RWPE2 (cell line): ENCODE data around the gene TOR3A.

Source experiments
- ATAC-seq: fragments of 200-7000 bp; cut with Tn5 transposase; 3 replicates; pipeline ENCODE4 v1.9.1; 2021; ENCODE audit warnings: low read depth
- DNase-seq: peaks from one replicate; pipeline ENCODE4 v3.0.0-alpha.2; 2020; ENCODE audit warnings: low spot score
- H3K27ac ChIP-seq: fragments of 450-650 bp; 2 replicates; pipeline ENCODE4 v1.5.1; 2017; ENCODE audit warnings: mild to moderate bottlenecking; ENCODE audit not compliant: poor library complexity, severe bottlenecking
- H3K27me3 ChIP-seq: fragments of 250-450 bp; sonication (Bioruptor Pico); 2 replicates; pipeline ENCODE4 v1.5.1; 2021; ENCODE audit warnings: mild to moderate bottlenecking, moderate library complexity; ENCODE audit not compliant: insufficient read depth, poor library complexity, severe bottlenecking
- H3K36me3 ChIP-seq: fragments of 250-450 bp; sonication (Bioruptor Pico); 2 replicates; pipeline ENCODE4 v1.5.1; 2020; ENCODE audit warnings: low read depth, mild to moderate bottlenecking, moderate library complexity
- H3K4me1 ChIP-seq: fragments of 250-450 bp; sonication (Bioruptor Pico); 2 replicates; pipeline ENCODE4 v1.5.1; 2021; ENCODE audit warnings: mild to moderate bottlenecking, moderate library complexity; ENCODE audit not compliant: insufficient read depth, poor library complexity, severe bottlenecking
- H3K4me3 ChIP-seq: fragments of 250-450 bp; sonication (Bioruptor Pico); 2 replicates; pipeline ENCODE4 v1.5.1; 2021; ENCODE audit warnings: mild to moderate bottlenecking, moderate library complexity; ENCODE audit not compliant: severe bottlenecking
- H3K9me3 ChIP-seq: fragments of 250-450 bp; sonication (Bioruptor Pico); 2 replicates; pipeline ENCODE4 v1.5.1; 2021; ENCODE audit warnings: mild to moderate bottlenecking, moderate library complexity; ENCODE audit not compliant: severe bottlenecking
- TF ChIP-seq, protein P1 (sequence below): fragments of 450-650 bp; IDR thresholded peaks from one replicate; pipeline ENCODE4 v1.5.1; 2017; ENCODE audit warnings: mild to moderate bottlenecking, moderate library complexity; ENCODE audit not compliant: poor library complexity, severe bottlenecking

Gene TOR3A

DNA sequence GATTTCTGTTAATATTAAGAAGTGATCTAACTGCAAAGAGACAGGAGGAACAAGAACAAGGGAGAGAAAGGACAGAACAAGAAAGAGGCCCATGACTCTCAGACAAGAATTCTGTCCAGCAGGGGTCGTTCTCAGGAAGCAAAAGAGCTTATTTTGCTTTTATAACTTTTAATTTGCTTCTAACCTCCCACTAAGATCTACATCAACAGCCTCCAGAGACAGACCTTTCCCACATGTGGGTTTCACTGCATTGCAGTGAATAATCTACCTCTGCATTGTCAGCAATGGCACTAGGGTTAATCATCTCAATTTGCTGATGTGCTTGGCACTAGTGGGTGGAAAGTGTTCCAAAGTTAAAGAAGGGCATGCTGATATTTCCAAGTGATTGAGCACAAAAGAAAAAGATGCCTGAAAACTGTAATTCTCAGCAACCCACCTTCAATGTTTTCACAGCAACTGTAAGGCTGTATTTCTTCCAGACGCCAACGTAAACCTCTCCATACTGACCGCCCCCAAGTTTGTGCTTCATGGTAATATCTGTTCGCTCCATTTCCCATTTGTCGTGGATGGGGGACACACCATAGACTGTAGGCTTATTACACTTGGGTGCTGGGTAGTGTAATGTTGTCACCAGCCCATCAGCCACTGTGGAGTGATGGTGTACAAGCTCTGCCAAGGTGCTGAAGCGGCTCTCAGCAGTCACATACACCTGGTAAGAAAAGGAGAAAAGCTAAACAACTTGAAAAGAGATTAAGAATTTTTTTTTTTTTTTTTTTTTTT, 39.5 kb downstream of the TOR3A start:
- Histone ChIP-seq H3K9me3 (no peaks in the 10 kb centered on the region), H3K4me3 (no peak overlapping the region), H3K27me3 (no peaks in the 10 kb centered on the region), H3K36me3 (peaks cover 95% of the 10 kb centered on the region), H3K27ac (no peak overlapping the region), H3K4me1 (peaks cover 15% of the 10 kb centered on the region)
- ATAC-seq (no peak), DNase-seq (no peak)
- TF ChIP-seq, protein P1, sequence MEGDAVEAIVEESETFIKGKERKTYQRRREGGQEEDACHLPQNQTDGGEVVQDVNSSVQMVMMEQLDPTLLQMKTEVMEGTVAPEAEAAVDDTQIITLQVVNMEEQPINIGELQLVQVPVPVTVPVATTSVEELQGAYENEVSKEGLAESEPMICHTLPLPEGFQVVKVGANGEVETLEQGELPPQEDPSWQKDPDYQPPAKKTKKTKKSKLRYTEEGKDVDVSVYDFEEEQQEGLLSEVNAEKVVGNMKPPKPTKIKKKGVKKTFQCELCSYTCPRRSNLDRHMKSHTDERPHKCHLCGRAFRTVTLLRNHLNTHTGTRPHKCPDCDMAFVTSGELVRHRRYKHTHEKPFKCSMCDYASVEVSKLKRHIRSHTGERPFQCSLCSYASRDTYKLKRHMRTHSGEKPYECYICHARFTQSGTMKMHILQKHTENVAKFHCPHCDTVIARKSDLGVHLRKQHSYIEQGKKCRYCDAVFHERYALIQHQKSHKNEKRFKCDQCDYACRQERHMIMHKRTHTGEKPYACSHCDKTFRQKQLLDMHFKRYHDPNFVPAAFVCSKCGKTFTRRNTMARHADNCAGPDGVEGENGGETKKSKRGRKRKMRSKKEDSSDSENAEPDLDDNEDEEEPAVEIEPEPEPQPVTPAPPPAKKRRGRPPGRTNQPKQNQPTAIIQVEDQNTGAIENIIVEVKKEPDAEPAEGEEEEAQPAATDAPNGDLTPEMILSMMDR = peak; percentile 81

- Histone ChIP-seq H3K36me3 (peaks cover 95% of the 10 kb centered on the region), H3K27me3 (no peaks in the 10 kb centered on the region), H3K4me3 (no peak overlapping the region), H3K4me1 (peaks cover 49% of the 10 kb centered on the region), H3K27ac (peak overlapping the region; percentile 75), H3K9me3 (no peaks in the 10 kb centered on the region)
- peak; percentile 78 for ATAC-seq
- no peak for DNase-seq
- TF ChIP-seq, protein P1 = no peak
Measured at GRCh38 chr1:179124873-179125272, 43.0 kb downstream of the TOR3A start.

DNA sequence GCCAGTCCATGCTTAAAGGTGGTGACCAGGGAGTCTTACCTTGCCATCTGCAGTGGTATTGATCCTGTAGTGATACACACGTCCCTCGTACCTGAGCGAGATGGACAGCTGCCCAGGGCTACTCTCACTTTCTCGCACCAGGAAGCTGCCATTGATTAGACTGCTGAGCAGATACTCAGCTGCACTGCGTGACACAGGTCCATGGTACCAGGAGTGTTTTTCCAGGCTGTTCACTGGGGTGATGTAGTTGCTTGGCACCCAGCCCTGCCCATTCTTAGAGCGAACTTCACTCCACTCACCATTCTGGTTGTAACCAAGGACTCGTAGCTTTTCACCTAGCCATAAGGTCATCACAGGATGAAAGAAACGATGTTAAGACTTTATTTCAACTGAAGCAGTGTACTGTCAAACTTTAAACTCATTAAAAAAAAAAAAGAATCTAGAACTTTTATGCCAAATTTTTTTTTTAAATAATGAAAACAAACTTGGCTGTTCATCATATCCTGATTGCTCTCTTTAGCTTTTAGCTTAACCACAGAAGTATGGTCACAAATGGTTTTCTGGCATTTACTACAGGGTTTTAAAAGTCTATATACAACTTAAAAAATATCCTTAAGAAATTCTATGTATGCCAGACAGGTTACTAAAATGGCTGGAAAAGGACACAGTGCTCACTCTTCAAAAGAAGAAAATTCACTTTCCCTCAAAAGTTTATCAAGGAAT, 44.6 kb downstream of the TOR3A start:
- Histone ChIP-seq H3K4me1 (peaks cover 56% of the 10 kb centered on the region), H3K36me3 (peaks cover 95% of the 10 kb centered on the region), H3K9me3 (no peaks in the 10 kb centered on the region), H3K27ac (peak overlapping the region; percentile 75), H3K27me3 (no peaks in the 10 kb centered on the region), H3K4me3 (no peak overlapping the region)
- DNase-seq (no peak), ATAC-seq (no peak)
- TF ChIP-seq, protein P1 = no peak

GRCh38 chr1:179127163-179127895, 45.5 kb downstream of the TOR3A start:
- TF ChIP-seq, protein P1 = no peak
- H3K4me3 ChIP-seq = no peak overlapping the region
- no peaks in the 10 kb centered on the region for H3K27me3 ChIP-seq
- H3K27ac ChIP-seq = peak overlapping the region; percentile 75
- H3K36me3 ChIP-seq = peaks cover 97% of the 10 kb centered on the region
- DNase-seq = no peak
- H3K4me1 ChIP-seq = peaks cover 56% of the 10 kb centered on the region
- ATAC-seq = no peak
- H3K9me3 ChIP-seq = no peaks in the 10 kb centered on the region
